GM20431 (cell line): Measurements from ENCODE around the gene SPTBN1.
"Not testable (repeated sequence)": the region's sequence is repeated elsewhere in the genome, so short reads cannot be mapped to it uniquely, and the experiment has no call there.

Source experiments
- in situ Hi-C: fragments of 300-500 bp; cut with MseI, MboI; formaldehyde crosslinking; loops from one replicate; pipeline ENCODE4 v1.15.0; 2020; ENCODE audit warnings: low sequenced_read_pairs; ENCODE audit not compliant: unreplicated experiment

SPTBN1 gene

GRCh38 chr2:54671875-54672589, 215.9 kb downstream of the SPTBN1 start:
- in situ Hi-C loops: no loop called here

- in situ Hi-C loops: no loop called here
Measured at GRCh38 chr2:54672590-54673456, 216.7 kb downstream of the SPTBN1 start.

- in situ Hi-C loops: no loop called here
Measured at GRCh38 chr2:54673501-54673998, 217.4 kb downstream of the SPTBN1 start.

- in situ Hi-C loops: no loop called here
Measured at GRCh38 chr2:54675281-54675680, 219.2 kb downstream of the SPTBN1 start.

- in situ Hi-C loops: no loop called here
Measured at GRCh38 chr2:54675738-54676137, 219.6 kb downstream of the SPTBN1 start.

- in situ Hi-C loops: no loop called here
Measured at GRCh38 chr2:54676656-54677055, 220.5 kb downstream of the SPTBN1 start.

- in situ Hi-C loops: no loop called here
Measured at GRCh38 chr2:54677476-54678265, 221.5 kb downstream of the SPTBN1 start.

GRCh38 chr2:54678719-54679118, 222.6 kb downstream of the SPTBN1 start:
- in situ Hi-C loops: no loop called here

- in situ Hi-C loops: no loop called here
Measured at GRCh38 chr2:54680397-54681041, 224.4 kb downstream of the SPTBN1 start.

GRCh38 chr2:54681416-54681815, 225.3 kb downstream of the SPTBN1 start:
- in situ Hi-C loops: no loop called here

GRCh38 chr2:54683596-54683995, 227.5 kb downstream of the SPTBN1 start:
- in situ Hi-C loops: no loop called here

- in situ Hi-C loops: no loop called here
Measured at GRCh38 chr2:54685263-54685775, 229.2 kb downstream of the SPTBN1 start.

- in situ Hi-C loops: no loop called here
Measured at GRCh38 chr2:54687595-54688152, 231.5 kb downstream of the SPTBN1 start.

GRCh38 chr2:54691445-54692135, 235.5 kb downstream of the SPTBN1 start:
- in situ Hi-C loops: no loop called here

GRCh38 chr2:54692556-54692955, 236.4 kb downstream of the SPTBN1 start:
- in situ Hi-C loops: no loop called here

- in situ Hi-C loops: no loop called here
Measured at GRCh38 chr2:54695378-54695777, 239.3 kb downstream of the SPTBN1 start.

GRCh38 chr2:54697934-54698333, 241.8 kb downstream of the SPTBN1 start:
- in situ Hi-C loops: no loop called here

- in situ Hi-C loops: not testable (repeated sequence)
Measured at GRCh38 chr2:54698926-54699325, 242.8 kb downstream of the SPTBN1 start.

- in situ Hi-C loops: loop anchor here (10.0 kb wide), 1 partner anchor 175 kb away; no protein-coding TSS in a partner anchor
Measured at GRCh38 chr2:54699665-54700064, 243.5 kb downstream of the SPTBN1 start.
